ENCODE data around the gene CLDN19.

CLDN19 gene

DNA sequence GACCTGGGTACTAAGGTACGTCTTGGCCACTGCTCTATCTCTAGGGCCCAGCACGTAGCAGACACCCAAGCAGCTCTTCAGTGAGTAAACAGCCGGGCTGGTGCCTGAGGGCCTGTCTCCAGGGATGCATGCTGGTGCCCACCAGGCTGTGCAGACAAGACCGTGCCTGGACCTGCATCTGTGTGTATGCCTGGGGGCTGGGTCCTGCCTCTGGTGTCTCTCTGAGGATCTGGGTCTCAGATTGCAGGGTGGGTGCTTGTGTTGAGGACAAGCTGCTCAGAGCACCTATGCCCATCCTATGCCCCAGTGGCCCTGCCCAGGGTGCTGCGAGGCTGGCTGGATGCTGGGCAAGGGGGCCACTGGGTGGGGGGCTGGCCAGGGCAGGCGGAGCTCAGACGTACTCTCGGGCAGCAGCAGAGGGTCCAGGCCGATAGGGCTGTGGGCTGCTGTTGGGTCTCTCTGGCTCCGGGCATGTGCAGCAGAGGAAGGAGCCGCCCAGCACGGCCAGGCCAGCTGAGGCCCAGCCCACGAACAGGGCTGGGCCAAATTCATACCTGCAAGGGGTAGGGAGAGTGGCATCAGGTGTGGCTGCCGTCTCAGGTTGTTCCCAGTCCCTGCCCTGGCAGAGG is 4.4 kb downstream of the CLDN19 start:
- TF ChIP-seq, protein P1, sequence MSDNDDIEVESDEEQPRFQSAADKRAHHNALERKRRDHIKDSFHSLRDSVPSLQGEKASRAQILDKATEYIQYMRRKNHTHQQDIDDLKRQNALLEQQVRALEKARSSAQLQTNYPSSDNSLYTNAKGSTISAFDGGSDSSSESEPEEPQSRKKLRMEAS (IDR thresholded peaks at IDR 0.05) = no peak
- TF ChIP-seq TCF12 (IDR thresholded peaks at IDR 0.05; ENCODE audit: low read depth) = no peak
- TF ChIP-seq, protein P2, sequence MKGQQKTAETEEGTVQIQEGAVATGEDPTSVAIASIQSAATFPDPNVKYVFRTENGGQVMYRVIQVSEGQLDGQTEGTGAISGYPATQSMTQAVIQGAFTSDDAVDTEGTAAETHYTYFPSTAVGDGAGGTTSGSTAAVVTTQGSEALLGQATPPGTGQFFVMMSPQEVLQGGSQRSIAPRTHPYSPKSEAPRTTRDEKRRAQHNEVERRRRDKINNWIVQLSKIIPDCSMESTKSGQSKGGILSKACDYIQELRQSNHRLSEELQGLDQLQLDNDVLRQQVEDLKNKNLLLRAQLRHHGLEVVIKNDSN (IDR thresholded peaks at IDR 0.05) = no peak

DNA sequence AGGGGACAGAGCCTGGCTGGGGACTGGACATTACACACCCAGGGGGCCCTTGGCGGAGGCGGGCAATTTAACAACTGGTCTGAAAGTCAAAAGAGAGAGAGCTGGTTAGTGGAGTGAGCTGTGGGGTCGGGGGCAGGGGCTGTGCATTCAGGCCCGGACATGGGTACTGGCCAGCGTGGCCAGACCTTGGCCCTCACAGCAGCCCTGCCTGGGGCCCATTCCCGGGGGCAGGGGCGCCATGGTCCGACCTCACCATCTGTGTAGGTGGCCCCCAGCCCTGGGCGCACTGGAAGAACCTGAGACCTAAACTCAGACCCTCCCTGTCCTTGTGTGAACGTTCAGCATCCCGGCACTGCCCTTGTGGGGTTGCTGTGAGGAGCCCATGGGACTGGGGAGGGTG is 5.0 kb downstream of the CLDN19 start:
- TF ChIP-seq NFIC (IDR thresholded peaks at IDR 0.05) = no peak
- TF ChIP-seq ZBTB7A (IDR thresholded peaks at IDR 0.05; ENCODE audit: low read depth) = no peak
- no peak for TF ChIP-seq TCF12 (IDR thresholded peaks at IDR 0.05; ENCODE audit: low read depth)
- no peak for TF ChIP-seq RAD21 (IDR thresholded peaks at IDR 0.05; ENCODE audit: low read depth)
- TF ChIP-seq, protein P1 (IDR thresholded peaks at IDR 0.05) = no peak
- TF ChIP-seq, protein P2 (IDR thresholded peaks at IDR 0.05) = no peak
- TF ChIP-seq EGR1 (IDR thresholded peaks at IDR 0.05) = no peak
- TF ChIP-seq EP300 (IDR thresholded peaks at IDR 0.05; ENCODE audit: borderline replicate concordance) = no peak

DNA sequence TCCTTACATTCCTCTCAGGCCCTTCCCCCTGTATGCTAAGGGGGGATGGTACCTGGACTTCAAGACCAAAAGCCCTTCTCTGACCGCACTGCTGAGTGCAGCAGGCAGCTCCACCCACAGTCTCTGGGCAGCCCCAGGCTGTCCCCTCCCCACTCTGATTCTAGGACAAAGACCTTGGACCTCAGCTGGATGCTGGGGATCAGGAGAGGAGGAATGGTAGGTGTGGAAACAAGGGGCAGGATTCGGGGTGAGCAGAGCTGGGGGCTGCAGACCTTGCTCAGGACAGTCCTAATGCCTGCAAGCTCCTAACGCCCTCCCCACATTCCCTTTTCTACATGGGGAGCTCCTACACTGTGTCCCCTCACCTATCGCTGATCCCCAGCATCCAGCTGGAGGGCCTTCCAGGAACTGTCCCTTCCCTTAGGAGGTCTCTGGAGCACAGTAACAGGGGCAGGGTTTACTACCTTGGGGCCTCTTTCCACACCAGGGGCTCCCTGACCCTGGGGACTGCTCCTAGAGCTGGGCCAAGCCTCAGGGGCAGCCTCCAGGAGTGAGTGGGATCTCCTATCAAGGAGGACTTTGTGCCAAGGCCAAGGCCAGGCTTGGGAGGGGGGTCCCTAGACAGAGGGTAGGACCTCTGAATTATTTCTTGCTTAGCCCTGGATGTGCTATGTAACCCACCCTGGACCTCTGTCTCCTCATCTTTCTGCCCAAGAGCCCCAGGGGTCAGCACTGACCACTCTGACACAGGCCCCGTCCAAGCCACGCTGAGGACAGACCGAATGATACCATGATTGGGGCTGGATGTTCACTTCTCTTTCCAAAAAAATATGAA is 5.6 kb downstream of the CLDN19 start:
- TF ChIP-seq ZBTB7A (IDR thresholded peaks at IDR 0.05; ENCODE audit: low read depth) = no peak
- TF ChIP-seq, protein P1 (IDR thresholded peaks at IDR 0.05) = no peak
- TF ChIP-seq, protein P2 (IDR thresholded peaks at IDR 0.05) = no peak
- TF ChIP-seq CREB1 (IDR thresholded peaks at IDR 0.05; ENCODE audit: low read depth) = no peak
- TF ChIP-seq EGR1 (IDR thresholded peaks at IDR 0.05) = no peak
- no peak for TF ChIP-seq EP300 (IDR thresholded peaks at IDR 0.05; ENCODE audit: borderline replicate concordance)
- TF ChIP-seq, protein P3, sequence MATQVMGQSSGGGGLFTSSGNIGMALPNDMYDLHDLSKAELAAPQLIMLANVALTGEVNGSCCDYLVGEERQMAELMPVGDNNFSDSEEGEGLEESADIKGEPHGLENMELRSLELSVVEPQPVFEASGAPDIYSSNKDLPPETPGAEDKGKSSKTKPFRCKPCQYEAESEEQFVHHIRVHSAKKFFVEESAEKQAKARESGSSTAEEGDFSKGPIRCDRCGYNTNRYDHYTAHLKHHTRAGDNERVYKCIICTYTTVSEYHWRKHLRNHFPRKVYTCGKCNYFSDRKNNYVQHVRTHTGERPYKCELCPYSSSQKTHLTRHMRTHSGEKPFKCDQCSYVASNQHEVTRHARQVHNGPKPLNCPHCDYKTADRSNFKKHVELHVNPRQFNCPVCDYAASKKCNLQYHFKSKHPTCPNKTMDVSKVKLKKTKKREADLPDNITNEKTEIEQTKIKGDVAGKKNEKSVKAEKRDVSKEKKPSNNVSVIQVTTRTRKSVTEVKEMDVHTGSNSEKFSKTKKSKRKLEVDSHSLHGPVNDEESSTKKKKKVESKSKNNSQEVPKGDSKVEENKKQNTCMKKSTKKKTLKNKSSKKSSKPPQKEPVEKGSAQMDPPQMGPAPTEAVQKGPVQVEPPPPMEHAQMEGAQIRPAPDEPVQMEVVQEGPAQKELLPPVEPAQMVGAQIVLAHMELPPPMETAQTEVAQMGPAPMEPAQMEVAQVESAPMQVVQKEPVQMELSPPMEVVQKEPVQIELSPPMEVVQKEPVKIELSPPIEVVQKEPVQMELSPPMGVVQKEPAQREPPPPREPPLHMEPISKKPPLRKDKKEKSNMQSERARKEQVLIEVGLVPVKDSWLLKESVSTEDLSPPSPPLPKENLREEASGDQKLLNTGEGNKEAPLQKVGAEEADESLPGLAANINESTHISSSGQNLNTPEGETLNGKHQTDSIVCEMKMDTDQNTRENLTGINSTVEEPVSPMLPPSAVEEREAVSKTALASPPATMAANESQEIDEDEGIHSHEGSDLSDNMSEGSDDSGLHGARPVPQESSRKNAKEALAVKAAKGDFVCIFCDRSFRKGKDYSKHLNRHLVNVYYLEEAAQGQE (IDR thresholded peaks at IDR 0.05; ENCODE audit: low read depth) = no peak
- no peak for TF ChIP-seq YY1 (IDR thresholded peaks at IDR 0.05; ENCODE audit: low read depth)
- TF ChIP-seq RAD21 (IDR thresholded peaks at IDR 0.05; ENCODE audit: low read depth) = no peak
- no peak for TF ChIP-seq NFIC (IDR thresholded peaks at IDR 0.05)
- TF ChIP-seq FOXM1 (IDR thresholded peaks at IDR 0.05; ENCODE audit: borderline replicate concordance, low read depth) = no peak
- no peak for TF ChIP-seq CEBPB (IDR thresholded peaks at IDR 0.05)

DNA sequence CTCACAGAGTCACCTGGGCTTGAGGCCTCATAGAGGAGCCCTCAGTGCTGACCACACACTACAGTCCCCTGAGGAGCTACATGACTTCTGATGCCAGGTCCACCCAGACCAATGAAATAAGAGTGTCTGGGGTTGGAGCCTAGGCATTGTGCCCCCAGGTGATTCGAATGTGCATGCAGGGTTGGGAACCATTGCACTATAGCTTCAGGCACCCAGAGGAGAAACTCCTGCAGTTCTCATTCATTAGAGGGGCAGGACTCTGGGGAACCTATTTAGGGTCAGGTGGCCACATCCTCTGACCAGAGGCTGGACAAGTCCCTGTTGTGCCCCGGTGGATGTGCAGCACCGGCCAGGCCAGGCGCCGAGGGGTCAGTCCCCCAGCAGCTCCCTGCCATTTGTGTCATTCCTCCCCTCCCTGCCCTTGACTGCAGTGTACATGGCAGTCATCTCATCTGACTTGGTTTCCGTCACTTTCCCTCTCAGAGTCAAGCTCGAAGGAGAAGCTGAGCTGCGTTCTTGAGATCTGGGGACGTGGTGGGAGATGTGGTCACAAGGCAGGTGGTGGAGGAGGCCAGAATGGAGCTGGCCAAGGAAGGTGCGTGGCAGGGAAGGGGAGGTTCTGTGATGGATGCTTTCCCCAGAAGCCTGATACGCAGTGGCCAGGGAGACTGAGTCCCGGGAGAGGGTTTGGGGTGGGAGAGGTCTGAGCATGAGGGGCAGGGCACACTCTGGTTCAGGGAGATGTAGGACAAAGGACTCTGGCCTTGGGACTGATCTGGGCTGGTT is 6.4 kb downstream of the CLDN19 start:
- TF ChIP-seq TAF1 (IDR thresholded peaks at IDR 0.05; ENCODE audit: low read depth) (no peak), CREB1 (IDR thresholded peaks at IDR 0.05; ENCODE audit: low read depth) (no peak), FOXM1 (IDR thresholded peaks at IDR 0.05; ENCODE audit: borderline replicate concordance, low read depth) (no peak), RAD21 (IDR thresholded peaks at IDR 0.05; ENCODE audit: low read depth) (no peak)

DNA sequence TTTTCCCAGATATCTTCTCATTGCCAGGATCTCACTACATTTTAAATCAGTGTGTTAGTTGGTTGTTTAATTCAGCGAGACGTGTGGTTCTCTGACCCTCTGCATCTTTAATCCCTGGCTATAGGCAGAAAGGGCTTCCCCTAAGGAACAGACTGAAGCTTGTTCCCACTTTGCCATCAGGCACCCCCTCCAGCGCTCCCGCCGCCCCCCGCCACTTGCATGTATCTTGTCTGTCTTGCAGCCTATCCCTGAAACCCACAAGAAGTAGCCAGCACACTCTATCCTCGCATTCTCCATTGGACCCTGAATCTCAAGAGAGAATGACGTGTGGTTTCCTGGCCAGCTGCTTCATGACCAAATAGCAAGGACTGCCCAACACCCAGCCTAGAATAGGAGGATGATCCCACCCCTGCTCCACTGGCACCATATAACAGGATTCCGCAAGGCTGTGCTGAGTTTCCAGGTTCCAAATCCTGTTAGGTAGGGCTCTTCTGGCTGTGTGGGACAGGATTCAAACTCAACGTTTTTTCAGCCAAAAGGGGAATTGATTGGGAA is 7.8 kb downstream of the CLDN19 start:
- TF ChIP-seq CEBPB (IDR thresholded peaks at IDR 0.05) = no peak

DNA sequence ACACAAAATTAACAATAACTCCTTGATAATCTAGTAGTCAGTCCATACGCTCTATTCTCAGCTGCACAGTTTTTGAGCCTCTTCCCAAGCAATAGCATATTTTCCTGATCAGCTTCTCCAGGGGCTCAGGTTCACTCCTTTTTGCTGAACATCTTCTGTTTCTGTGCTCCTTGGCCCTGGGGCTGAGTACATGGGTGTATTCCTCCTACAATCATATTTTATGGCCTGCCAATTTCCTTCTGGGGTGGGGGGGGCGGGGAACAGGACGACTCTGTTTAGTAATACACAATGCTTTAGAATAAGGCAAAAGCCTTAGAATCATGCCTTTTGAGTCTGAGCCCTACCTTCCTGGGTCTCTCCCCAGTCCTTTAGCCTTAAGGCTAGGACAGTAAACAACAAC is 8.5 kb downstream of the CLDN19 start:
- TF ChIP-seq CEBPB (IDR thresholded peaks at IDR 0.05) = no peak
- TF ChIP-seq NFIC (IDR thresholded peaks at IDR 0.05) = no peak
- TF ChIP-seq EP300 (IDR thresholded peaks at IDR 0.05; ENCODE audit: borderline replicate concordance) = no peak
- TF ChIP-seq, protein P2 (IDR thresholded peaks at IDR 0.05) = no peak
- no peak for TF ChIP-seq YY1 (IDR thresholded peaks at IDR 0.05; ENCODE audit: low read depth)
- no peak for TF ChIP-seq FOXM1 (IDR thresholded peaks at IDR 0.05; ENCODE audit: borderline replicate concordance, low read depth)
- TF ChIP-seq ZBTB7A (IDR thresholded peaks at IDR 0.05; ENCODE audit: low read depth) = no peak
- no peak for TF ChIP-seq CREB1 (IDR thresholded peaks at IDR 0.05; ENCODE audit: low read depth)
- TF ChIP-seq, protein P3 (IDR thresholded peaks at IDR 0.05; ENCODE audit: low read depth) = no peak
- TF ChIP-seq TEAD4 (IDR thresholded peaks at IDR 0.05) = no peak
- no peak for TF ChIP-seq EGR1 (IDR thresholded peaks at IDR 0.05)
- no peak for TF ChIP-seq RAD21 (IDR thresholded peaks at IDR 0.05; ENCODE audit: low read depth)
- TF ChIP-seq TAF1 (IDR thresholded peaks at IDR 0.05; ENCODE audit: low read depth) = no peak
- TF ChIP-seq TCF12 (IDR thresholded peaks at IDR 0.05; ENCODE audit: low read depth) = no peak
- TF ChIP-seq, protein P1 (IDR thresholded peaks at IDR 0.05) = no peak
